ENCODE data around the gene OTOGL. TPM values are rescaled to one million over a fixed set of nuclear protein-coding genes. Genes with fewer than 3 reads are reported as not detected.
"Not testable (repeated sequence)": the region's sequence is repeated elsewhere in the genome, so short reads cannot be mapped to it uniquely, and the experiment has no call there.

Gene OTOGL
- total RNA-seq, 1 experiment from 2014 or later: not detected

GRCh38 chr12:80219345-80219744, 120.0 kb downstream of the OTOGL start:
- DNase-seq: no peak
- intact Hi-C loops (cut with micrococcal nuclease; ENCODE audit: unreplicated experiment): no loop called here
- H3K4me2 ChIP-seq: no peak overlapping the region
- H3K9me2 ChIP-seq (ENCODE audit: insufficient read depth): no peaks in the 10 kb centered on the region; the same call in 1 of the 2 replicates
- no peaks in the 10 kb centered on the region for H3K4me1 ChIP-seq (replicated peaks; ENCODE audit: insufficient read depth)
- CTCF ChIA-PET: no interaction called here
- POLR2A ChIA-PET (ENCODE audit: unreplicated experiment): interaction anchor here (0.7 kb wide), 1 partner anchor 265 kb away, joined by 6 read pairs; no protein-coding TSS in a partner anchor
- H3K27me3 ChIP-seq (ENCODE audit: insufficient read depth, low read depth): no peaks in the 10 kb centered on the region
- no peaks in the 10 kb centered on the region for H3K79me2 ChIP-seq (ENCODE audit: low read depth)
- H3F3A ChIP-seq (ENCODE audit: insufficient read depth, low read depth): no peaks in the 10 kb centered on the region
- H2AFZ ChIP-seq: no peak overlapping the region
- no peaks in the 10 kb centered on the region for H3K9me3 ChIP-seq (ENCODE audit: insufficient read depth, low read depth)
- BruUV-seq (replicated peaks): no TSS peak
- no peaks in the 10 kb centered on the region for H4K20me1 ChIP-seq (ENCODE audit: insufficient read depth)
- no peak overlapping the region for H3K27ac ChIP-seq
- H3K36me3 ChIP-seq (ENCODE audit: low read depth): no peaks in the 10 kb centered on the region
- no peak overlapping the region for H3K4me3 ChIP-seq
- TF ChIP-seq CTCF (conservative IDR thresholded peaks at IDR 0.05) (no peak), EZH2 (IDR thresholded peaks at IDR 0.05; ENCODE audit: low read depth) (no peak)

- no peak for DNase-seq
- Histone ChIP-seq H3K79me2 (ENCODE audit: low read depth) (no peaks in the 10 kb centered on the region), H3K9me3 (ENCODE audit: insufficient read depth, low read depth) (no peaks in the 10 kb centered on the region), H3K4me1 (replicated peaks; ENCODE audit: insufficient read depth) (no peaks in the 10 kb centered on the region), H3K27ac (no peak overlapping the region), H3K9me2 (ENCODE audit: insufficient read depth) (no peaks in the 10 kb centered on the region; the same call in 1 of the 2 replicates), H3K4me3 (no peak overlapping the region), H4K20me1 (ENCODE audit: insufficient read depth) (no peaks in the 10 kb centered on the region), H3F3A (ENCODE audit: insufficient read depth, low read depth) (no peaks in the 10 kb centered on the region), H3K36me3 (ENCODE audit: low read depth) (no peaks in the 10 kb centered on the region), H2AFZ (no peak overlapping the region), H3K4me2 (no peak overlapping the region), H3K27me3 (ENCODE audit: insufficient read depth, low read depth) (no peaks in the 10 kb centered on the region)
- intact Hi-C loops (cut with micrococcal nuclease; ENCODE audit: unreplicated experiment): no loop called here
- ChIA-PET POLR2A (ENCODE audit: unreplicated experiment) (no interaction called here), CTCF (no interaction called here)
- no TSS peak for BruUV-seq (replicated peaks)
- TF ChIP-seq CTCF (conservative IDR thresholded peaks at IDR 0.05): no peak
- TF ChIP-seq EZH2 (IDR thresholded peaks at IDR 0.05; ENCODE audit: low read depth): no peak
Measured at GRCh38 chr12:80222261-80222660, 122.9 kb downstream of the OTOGL start.

- Histone ChIP-seq H3K27me3 (ENCODE audit: insufficient read depth, low read depth) (no peaks in the 10 kb centered on the region), H3K36me3 (ENCODE audit: low read depth) (no peaks in the 10 kb centered on the region), H3K4me3 (no peak overlapping the region), H3F3A (ENCODE audit: insufficient read depth, low read depth) (no peaks in the 10 kb centered on the region), H3K27ac (no peak overlapping the region), H3K4me1 (replicated peaks; ENCODE audit: insufficient read depth) (no peaks in the 10 kb centered on the region), H3K79me2 (ENCODE audit: low read depth) (no peaks in the 10 kb centered on the region), H2AFZ (no peak overlapping the region), H3K9me3 (ENCODE audit: insufficient read depth, low read depth) (no peaks in the 10 kb centered on the region), H4K20me1 (ENCODE audit: insufficient read depth) (no peaks in the 10 kb centered on the region), H3K9me2 (ENCODE audit: insufficient read depth) (no peaks in the 10 kb centered on the region), H3K4me2 (no peak overlapping the region)
- no peak for TF ChIP-seq CTCF (conservative IDR thresholded peaks at IDR 0.05)
- no peak for DNase-seq
- ChIA-PET POLR2A (ENCODE audit: unreplicated experiment) (no interaction called here), CTCF (no interaction called here)
- intact Hi-C loops (cut with micrococcal nuclease; ENCODE audit: unreplicated experiment): no loop called here
- BruUV-seq (replicated peaks): no TSS peak
Measured at GRCh38 chr12:80226576-80226975, 127.2 kb downstream of the OTOGL start.

GRCh38 chr12:80227904-80228303, 128.6 kb downstream of the OTOGL start:
- H3K4me2 ChIP-seq; H4K20me1 ChIP-seq (ENCODE audit: insufficient read depth); DNase-seq; CTCF ChIA-PET; POLR2A ChIA-PET (ENCODE audit: unreplicated experiment); H3K27ac ChIP-seq; H3K9me2 ChIP-seq (ENCODE audit: insufficient read depth); H3K79me2 ChIP-seq (ENCODE audit: low read depth); H3K36me3 ChIP-seq (ENCODE audit: low read depth); H3K4me3 ChIP-seq; H3F3A ChIP-seq (ENCODE audit: insufficient read depth, low read depth); BruUV-seq (replicated peaks); H2AFZ ChIP-seq; H3K9me3 ChIP-seq (ENCODE audit: insufficient read depth, low read depth); H3K27me3 ChIP-seq (ENCODE audit: insufficient read depth, low read depth); intact Hi-C loops (cut with micrococcal nuclease; ENCODE audit: unreplicated experiment); H3K4me1 ChIP-seq (replicated peaks; ENCODE audit: insufficient read depth): not testable (repeated sequence)
